ENCODE results near the gene LCTL.

Gene LCTL

DNA sequence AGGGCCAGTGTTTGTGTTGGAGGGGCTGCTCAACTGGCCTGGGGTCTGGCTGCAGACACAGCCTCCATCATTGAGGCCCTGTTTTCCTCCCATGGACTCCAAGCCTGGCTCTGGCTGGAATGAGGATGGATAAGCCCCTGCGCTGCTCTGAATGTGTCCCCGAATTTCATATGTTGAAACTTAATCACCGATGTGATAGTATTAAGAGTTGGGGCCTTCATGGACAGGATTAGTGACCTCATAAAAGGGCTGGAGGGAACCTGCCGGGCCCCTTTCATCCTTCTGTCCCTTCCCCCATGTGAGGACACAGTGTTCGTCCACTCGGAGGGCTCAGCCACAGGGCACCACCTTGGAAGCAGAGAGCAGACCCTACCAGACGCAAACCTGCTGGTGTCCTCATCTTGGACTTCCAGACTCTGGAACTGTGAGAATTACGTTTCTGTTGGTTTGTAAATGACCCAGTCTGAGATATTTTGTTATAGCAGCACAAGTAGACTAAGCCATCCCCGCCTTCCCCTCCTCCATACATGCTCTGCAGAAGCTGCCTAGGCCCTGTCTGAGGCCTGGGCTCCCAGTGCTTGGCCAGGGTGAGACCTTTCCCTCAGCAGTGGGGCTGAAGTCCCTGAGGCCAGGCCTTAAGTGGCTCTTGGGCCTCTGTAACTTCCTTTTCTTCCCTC lies 3.8 kb upstream of the LCTL start:
- TF ChIP-seq, protein P1, sequence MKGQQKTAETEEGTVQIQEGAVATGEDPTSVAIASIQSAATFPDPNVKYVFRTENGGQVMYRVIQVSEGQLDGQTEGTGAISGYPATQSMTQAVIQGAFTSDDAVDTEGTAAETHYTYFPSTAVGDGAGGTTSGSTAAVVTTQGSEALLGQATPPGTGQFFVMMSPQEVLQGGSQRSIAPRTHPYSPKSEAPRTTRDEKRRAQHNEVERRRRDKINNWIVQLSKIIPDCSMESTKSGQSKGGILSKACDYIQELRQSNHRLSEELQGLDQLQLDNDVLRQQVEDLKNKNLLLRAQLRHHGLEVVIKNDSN (IDR thresholded peaks at IDR 0.05): no peak
- TF ChIP-seq EP300 (IDR thresholded peaks at IDR 0.05; ENCODE audit: borderline replicate concordance) (no peak), TCF12 (IDR thresholded peaks at IDR 0.05; ENCODE audit: low read depth) (no peak), TEAD4 (IDR thresholded peaks at IDR 0.05) (no peak), TAF1 (IDR thresholded peaks at IDR 0.05; ENCODE audit: low read depth) (no peak), NFIC (IDR thresholded peaks at IDR 0.05) (no peak), CEBPB (IDR thresholded peaks at IDR 0.05) (no peak), FOXM1 (IDR thresholded peaks at IDR 0.05; ENCODE audit: borderline replicate concordance, low read depth) (no peak), RAD21 (IDR thresholded peaks at IDR 0.05; ENCODE audit: low read depth) (no peak), CREB1 (IDR thresholded peaks at IDR 0.05; ENCODE audit: low read depth) (no peak), YY1 (IDR thresholded peaks at IDR 0.05; ENCODE audit: low read depth) (no peak), EGR1 (IDR thresholded peaks at IDR 0.05) (no peak)
- TF ChIP-seq, protein P2, sequence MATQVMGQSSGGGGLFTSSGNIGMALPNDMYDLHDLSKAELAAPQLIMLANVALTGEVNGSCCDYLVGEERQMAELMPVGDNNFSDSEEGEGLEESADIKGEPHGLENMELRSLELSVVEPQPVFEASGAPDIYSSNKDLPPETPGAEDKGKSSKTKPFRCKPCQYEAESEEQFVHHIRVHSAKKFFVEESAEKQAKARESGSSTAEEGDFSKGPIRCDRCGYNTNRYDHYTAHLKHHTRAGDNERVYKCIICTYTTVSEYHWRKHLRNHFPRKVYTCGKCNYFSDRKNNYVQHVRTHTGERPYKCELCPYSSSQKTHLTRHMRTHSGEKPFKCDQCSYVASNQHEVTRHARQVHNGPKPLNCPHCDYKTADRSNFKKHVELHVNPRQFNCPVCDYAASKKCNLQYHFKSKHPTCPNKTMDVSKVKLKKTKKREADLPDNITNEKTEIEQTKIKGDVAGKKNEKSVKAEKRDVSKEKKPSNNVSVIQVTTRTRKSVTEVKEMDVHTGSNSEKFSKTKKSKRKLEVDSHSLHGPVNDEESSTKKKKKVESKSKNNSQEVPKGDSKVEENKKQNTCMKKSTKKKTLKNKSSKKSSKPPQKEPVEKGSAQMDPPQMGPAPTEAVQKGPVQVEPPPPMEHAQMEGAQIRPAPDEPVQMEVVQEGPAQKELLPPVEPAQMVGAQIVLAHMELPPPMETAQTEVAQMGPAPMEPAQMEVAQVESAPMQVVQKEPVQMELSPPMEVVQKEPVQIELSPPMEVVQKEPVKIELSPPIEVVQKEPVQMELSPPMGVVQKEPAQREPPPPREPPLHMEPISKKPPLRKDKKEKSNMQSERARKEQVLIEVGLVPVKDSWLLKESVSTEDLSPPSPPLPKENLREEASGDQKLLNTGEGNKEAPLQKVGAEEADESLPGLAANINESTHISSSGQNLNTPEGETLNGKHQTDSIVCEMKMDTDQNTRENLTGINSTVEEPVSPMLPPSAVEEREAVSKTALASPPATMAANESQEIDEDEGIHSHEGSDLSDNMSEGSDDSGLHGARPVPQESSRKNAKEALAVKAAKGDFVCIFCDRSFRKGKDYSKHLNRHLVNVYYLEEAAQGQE (IDR thresholded peaks at IDR 0.05; ENCODE audit: low read depth): no peak
- TF ChIP-seq, protein P3, sequence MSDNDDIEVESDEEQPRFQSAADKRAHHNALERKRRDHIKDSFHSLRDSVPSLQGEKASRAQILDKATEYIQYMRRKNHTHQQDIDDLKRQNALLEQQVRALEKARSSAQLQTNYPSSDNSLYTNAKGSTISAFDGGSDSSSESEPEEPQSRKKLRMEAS (IDR thresholded peaks at IDR 0.05): no peak

DNA sequence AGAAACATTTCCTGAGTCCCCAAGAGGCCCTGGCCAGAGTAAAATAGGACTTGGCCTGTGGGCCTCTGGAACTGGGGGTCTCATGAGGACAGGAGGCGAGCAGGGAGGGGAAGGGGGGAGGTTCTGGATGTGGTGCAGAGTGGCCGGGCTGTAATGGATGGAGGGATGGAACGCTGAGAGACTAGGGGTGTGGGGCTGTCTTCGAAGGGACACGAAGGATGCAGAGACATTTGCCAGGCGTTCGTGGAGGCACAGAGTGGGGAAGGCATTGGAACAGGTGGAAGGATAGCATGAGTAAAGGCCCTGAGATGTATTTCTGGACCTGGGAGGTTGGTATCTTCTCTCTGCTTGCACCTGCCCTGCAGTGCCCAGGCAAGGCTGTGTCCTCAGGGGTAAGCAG lies 2.1 kb upstream of the LCTL start:
- no peak for TF ChIP-seq EGR1 (IDR thresholded peaks at IDR 0.05)
- TF ChIP-seq TAF1 (IDR thresholded peaks at IDR 0.05; ENCODE audit: low read depth): no peak
- TF ChIP-seq CREB1 (IDR thresholded peaks at IDR 0.05; ENCODE audit: low read depth): no peak
- TF ChIP-seq, protein P2 (IDR thresholded peaks at IDR 0.05; ENCODE audit: low read depth): no peak
- TF ChIP-seq RAD21 (IDR thresholded peaks at IDR 0.05; ENCODE audit: low read depth): no peak
- TF ChIP-seq CEBPB (IDR thresholded peaks at IDR 0.05): no peak
- TF ChIP-seq, protein P1 (IDR thresholded peaks at IDR 0.05): no peak
- no peak for TF ChIP-seq TEAD4 (IDR thresholded peaks at IDR 0.05)
- no peak for TF ChIP-seq FOXM1 (IDR thresholded peaks at IDR 0.05; ENCODE audit: borderline replicate concordance, low read depth)
- no peak for TF ChIP-seq TCF12 (IDR thresholded peaks at IDR 0.05; ENCODE audit: low read depth)
- TF ChIP-seq ZBTB7A (IDR thresholded peaks at IDR 0.05; ENCODE audit: low read depth): no peak

DNA sequence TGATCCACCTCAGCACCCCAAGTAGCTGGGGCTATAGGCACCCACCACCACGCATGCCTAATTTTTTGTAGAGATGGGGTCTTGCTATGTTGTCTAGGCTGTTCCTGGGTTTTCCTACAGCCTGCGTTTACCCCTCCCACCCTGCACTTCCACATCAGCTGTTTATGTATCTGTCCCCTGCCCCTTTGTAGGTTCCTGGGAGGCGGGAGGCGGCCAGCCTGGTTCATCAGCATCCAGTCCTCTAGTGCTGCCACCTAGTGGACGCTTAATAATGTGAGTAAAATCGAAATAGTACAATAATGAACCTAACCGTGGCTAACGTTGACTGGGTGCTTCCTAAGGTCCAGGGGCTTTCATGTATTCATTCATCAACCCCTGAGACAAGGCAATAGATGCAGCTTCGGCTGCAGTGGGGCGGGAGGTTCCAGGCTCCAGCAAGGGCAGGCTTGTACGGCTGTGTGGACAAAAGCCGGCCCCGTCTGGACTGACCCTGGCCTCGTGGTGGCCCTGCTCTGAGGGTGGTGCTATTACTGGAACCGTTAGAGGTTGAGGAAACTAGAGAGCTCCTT lies 1.2 kb upstream of the LCTL start:
- peak; percentile 61 for TF ChIP-seq RAD21 (IDR thresholded peaks at IDR 0.05; ENCODE audit: low read depth)
- TF ChIP-seq NFIC (IDR thresholded peaks at IDR 0.05): no peak

DNA sequence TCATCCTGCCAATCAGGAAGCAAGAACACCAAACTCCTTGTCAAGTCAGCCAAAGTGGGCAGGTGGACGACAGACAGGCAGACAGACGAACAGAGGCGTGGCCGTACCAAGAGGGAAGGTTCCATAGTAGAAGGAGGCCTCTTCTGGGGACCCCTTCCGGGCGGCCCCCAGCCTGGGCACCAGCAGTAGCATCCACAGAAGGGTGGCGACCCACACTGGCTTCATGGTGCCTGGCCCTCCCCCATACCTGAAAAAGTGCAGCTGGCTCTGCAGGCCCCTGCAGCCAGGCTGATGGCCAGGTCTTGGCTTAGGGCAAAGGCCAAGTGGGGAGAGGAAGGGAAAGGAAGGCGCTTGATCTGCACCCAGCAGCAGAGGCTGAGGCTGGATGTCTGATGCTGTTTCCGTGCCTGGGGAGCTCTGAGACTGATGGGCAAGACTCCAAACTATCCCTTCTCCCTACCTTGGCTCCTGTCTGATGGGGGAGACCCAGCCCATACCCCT lies 607 bp downstream of the LCTL start:
- TF ChIP-seq, protein P3 (IDR thresholded peaks at IDR 0.05): no peak
- TF ChIP-seq FOXM1 (IDR thresholded peaks at IDR 0.05; ENCODE audit: borderline replicate concordance, low read depth): no peak
- no peak for TF ChIP-seq EGR1 (IDR thresholded peaks at IDR 0.05)
- no peak for TF ChIP-seq YY1 (IDR thresholded peaks at IDR 0.05; ENCODE audit: low read depth)
- TF ChIP-seq, protein P1 (IDR thresholded peaks at IDR 0.05): no peak
- no peak for TF ChIP-seq EP300 (IDR thresholded peaks at IDR 0.05; ENCODE audit: borderline replicate concordance)
- no peak for TF ChIP-seq ZBTB7A (IDR thresholded peaks at IDR 0.05; ENCODE audit: low read depth)
- TF ChIP-seq TEAD4 (IDR thresholded peaks at IDR 0.05): no peak
- no peak for TF ChIP-seq RAD21 (IDR thresholded peaks at IDR 0.05; ENCODE audit: low read depth)
- TF ChIP-seq, protein P2 (IDR thresholded peaks at IDR 0.05; ENCODE audit: low read depth): no peak
- TF ChIP-seq CREB1 (IDR thresholded peaks at IDR 0.05; ENCODE audit: low read depth): no peak
- TF ChIP-seq NFIC (IDR thresholded peaks at IDR 0.05): no peak
- TF ChIP-seq CEBPB (IDR thresholded peaks at IDR 0.05): no peak
- TF ChIP-seq TAF1 (IDR thresholded peaks at IDR 0.05; ENCODE audit: low read depth): no peak
- no peak for TF ChIP-seq TCF12 (IDR thresholded peaks at IDR 0.05; ENCODE audit: low read depth)
